Forelimb muscle (tissue), 1 donor: Measurements from ENCODE around the gene RABL2A. TPM values are rescaled to one million over a fixed set of nuclear protein-coding genes. Genes with fewer than 3 reads are reported as not detected.
"Not testable (repeated sequence)": the region's sequence is repeated elsewhere in the genome, so short reads cannot be mapped to it uniquely, and the experiment has no call there.

Experiments
- DNase-seq: peaks from one replicate; pipeline ENCODE4 v3.0.0-alpha.2; 2013; ENCODE audit warnings: low read depth
- polyA plus RNA-seq: library from polyadenylated mRNA; unstranded; fragments of 120-200 nt; gene quantifications from one replicate; pipeline ENCODE4 v1.2.1, GENCODE V29; 2013; ENCODE audit not compliant: insufficient read length

RABL2A gene
- polyA plus RNA-seq, 1 donor = 16.6 TPM

DNA sequence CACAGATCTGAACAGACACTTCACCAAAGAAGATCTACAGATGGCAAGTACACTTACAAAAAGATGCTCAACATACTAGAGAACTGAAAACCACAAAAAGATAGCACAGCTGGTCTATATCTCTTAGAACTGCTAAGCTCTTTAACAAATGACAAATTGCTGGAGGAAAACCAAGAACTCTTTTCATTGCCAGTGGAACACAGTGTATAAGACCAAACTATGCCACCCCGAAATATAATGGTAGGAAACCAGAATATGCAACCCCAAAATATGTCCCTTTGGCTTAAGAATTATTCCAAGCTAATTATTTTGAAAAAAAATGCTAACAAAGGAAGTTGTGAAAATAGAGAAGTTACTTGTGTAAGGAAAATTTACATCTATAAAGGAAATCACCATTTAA, 21.0 kb upstream of the RABL2A start:
- not testable (repeated sequence) for DNase-seq

DNA sequence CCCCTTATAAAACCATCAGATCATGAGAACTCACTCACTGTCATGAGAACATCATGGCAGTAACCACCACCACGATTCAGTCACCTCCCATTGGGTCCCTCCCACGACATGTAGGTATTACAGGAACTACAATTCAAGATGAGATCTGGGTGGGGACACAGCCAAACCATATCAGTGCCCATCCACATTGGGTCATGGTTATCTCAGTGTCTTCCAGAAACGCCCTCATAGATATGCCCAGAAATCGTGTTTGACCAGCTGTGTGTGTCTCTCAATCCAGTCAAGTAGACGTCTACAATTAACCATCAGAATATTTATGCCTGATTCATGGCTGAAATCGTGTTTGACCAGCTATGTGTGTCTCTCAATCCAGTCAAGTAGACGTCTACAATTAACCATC, 17.2 kb upstream of the RABL2A start:
- not testable (repeated sequence) for DNase-seq

DNA sequence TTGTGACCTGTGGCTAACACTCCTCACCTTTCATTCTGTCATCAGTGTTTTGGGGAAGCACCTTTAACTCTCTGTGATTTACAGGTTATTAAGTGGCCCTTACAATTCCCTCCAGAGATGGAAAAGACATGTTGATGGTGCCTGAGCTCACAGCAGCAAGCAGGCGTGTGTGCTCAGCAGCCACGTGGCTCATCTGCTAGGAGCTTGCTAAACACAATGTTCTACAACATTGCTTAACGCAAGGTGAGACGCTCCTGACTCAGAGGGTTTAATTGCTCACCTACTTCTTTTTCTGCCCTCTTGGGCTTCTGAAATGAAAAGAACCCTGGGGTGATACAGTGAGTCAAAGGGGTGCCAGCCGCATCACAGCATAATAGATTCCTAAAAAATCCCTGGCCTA, 6.1 kb upstream of the RABL2A start:
- not testable (repeated sequence) for DNase-seq

DNA sequence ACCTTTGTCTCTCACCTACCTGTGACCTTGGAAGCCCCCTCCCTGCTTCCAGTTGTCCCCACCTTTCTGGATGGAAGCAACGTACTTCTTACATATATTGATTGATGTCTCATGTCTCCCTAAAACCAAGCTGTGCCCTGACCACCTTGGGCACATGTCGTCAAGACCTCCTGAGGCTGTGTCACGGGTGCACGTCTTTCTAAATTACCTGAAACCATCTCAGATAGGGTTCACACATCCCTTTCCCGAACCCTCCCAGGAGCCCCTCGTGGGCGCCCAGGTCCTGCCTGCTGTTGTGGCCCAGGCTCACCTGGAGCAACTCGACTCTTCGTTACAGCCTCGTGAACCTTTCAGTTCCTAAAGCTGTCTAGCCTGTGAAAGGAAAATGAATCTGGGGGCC, 1.2 kb upstream of the RABL2A start:
- DNase-seq = not testable (repeated sequence)

DNA sequence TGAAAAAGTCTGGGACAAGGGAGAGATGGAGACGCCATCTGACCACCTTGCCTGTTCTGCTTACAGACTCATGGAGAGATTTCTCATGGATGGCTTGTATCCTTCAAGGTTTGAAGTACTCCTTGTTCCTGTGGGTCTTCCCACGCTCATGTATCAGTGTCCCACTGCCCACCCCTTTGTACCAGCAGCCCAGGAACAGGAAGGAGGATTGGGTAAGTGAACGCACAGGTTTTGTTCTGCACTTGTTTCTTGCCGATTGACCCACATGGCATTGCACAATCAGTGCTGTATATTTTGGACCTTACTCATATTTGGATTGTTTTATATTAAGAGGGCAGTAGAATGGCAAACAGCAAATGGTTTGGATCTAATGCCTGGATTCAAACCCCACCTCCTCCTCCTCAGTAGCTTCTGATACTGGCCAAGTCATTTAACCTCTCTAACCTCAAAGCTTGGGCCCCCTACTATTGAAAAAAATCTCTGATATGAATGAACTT, 5.8 kb downstream of the RABL2A start:
- not testable (repeated sequence) for DNase-seq

DNA sequence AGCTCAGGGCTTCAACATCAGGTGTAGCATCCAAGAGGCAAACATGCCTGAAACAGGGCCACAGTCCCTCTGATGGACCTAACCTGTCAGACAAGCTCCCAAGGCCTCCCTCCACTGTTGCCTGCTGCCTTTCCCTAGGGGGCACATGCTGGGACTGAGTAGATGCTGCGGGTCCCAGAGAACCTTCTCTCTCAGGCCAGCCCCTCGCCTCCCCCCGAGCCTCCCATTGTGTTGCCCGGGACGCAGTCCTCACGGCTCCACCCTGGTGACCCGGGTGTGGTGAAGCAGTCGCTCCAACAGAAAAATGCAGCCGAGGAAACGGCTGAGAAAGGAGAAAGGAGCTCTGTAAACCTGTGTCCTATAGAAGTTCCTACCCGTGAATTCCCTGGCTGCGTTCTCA, 8.3 kb downstream of the RABL2A start:
- not testable (repeated sequence) for DNase-seq

DNA sequence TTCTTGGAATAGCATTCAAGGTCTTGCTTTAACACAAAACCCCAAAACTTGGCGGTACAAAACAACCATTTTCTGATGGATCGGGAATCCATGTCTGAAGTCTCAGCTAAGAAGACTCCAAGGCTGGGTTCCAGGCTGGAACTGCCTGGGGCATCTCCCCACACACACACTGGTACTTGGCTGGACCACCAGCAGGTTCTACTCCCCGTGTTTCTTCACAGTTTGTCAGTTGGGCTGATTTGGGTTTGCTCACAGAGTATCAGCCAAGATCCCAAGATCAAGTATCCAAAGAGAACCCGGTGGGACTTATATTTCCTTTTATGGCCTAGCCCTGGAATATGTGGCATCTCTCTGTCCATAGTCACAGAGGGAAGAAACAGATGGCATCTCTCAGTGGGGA, 9.2 kb downstream of the RABL2A start:
- DNase-seq = not testable (repeated sequence)

DNA sequence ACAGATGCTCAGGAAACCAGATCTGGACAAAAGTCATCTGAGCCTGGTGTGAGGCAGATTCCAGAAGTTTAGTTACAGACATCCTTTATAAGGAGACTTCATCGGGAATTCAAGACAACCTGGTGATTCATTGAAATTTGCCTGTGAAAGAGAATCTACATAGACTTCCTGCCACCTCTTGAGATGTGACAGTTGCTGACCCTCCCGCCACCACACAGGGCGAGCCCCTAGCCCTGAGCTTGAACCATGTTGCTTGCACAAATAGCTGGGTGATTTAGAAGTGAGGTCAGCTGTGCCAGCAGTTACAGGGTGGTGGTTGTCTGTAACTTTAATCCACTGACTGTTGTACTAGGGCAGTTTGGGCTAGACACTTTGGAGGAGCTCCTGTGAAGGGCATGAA, 11.0 kb downstream of the RABL2A start:
- not testable (repeated sequence) for DNase-seq

DNA sequence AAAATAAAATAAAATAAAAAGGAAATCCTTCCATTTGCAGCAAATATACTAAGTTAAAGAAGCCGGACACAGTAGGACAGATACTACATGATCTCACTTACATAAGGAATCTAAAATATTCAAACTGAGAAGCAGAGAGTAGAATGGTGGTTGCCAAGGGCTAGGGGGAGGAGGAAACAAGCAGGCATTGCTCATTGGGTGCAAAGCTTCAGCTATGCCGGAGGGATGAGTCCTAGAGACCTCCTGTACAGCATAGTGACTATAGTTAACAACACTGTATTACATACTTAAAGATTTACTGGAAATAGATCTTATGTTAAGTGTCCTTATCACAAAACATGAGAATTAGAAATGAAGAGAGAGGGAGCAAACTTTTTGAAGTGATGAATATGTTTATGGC, 19.2 kb downstream of the RABL2A start:
- not testable (repeated sequence) for DNase-seq

DNA sequence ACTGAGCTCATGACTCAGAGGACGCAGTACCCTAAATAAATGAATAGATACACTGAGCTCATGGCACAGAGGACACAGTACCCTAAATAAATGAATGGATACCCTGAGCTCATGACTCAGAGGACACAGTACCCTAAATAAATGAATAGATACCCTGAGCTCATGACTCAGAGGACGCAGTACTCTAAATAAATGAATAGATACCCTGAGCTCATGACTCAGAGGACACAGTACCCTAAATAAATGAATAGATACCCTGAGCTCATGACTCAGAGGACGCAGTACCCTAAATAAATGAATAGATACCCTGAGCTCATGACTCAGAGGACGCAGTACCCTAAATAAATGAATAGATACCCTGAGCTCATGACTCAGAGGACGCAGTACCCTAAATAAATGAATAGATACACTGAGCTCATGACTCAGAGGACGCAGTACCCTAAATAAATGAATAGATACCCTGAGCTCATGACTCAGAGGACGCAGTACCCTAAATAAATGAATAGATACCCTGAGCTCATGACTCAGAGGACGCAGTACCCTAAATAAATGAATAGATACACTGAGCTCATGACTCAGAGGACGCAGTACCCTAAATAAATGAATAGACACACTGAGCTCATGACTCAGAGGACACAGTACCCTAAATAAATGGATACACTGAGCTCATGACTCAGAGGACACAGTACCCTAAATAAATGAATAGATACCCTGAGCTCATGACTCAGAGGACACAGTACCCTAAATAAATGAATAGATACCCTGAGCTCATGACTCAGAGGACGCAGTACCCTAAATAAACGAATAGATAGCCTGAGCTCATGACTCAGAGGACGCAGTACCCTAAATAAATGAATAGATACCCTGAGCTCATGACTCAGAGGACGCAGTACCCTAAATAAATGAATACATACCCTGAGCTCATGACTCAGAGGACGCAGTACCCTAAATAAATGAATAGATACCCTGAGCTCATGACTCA, 24.1 kb downstream of the RABL2A start:
- DNase-seq = not testable (repeated sequence)

DNA sequence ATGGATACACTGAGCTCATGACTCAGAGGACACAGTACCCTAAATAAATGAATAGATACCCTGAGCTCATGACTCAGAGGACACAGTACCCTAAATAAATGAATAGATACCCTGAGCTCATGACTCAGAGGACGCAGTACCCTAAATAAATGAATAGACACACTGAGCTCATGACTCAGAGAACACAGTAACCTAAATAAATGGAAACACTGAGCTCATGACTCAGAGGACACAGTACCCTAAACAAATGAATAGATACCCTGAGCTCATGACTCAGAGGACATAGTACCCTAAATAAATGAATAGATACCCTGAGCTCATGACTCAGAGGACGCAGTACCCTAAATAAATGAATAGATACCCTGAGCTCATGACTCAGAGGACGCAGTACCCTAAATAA, 25.5 kb downstream of the RABL2A start:
- DNase-seq = not testable (repeated sequence)

DNA sequence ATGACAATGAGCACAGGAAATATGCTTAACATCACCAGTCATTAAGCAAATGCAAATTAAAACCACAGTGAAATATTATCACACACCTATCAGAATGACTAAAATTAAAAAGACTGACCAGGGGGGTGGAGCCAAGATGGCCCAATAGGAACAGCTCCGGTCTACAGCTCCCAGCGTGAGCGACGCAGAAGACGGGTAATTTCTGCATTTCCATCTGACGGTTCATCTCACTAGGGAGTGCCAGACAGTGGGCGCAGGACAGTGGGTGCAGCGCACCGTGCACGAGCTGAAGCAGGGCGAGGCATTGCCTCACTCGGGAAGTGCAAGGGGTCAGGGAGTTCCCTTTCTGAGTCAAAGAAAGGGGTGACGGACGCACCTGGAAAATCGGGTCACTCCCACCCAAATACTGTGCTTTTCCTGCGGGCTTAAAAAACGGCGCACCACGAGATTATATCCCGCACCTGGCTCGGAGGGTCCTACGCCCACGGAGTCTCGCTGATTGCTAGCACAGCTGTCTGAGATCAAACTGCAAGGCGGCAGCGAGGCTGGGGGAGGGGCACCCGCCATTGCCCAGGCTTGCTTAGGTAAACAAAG, 29.1 kb downstream of the RABL2A start:
- not testable (repeated sequence) for DNase-seq

DNA sequence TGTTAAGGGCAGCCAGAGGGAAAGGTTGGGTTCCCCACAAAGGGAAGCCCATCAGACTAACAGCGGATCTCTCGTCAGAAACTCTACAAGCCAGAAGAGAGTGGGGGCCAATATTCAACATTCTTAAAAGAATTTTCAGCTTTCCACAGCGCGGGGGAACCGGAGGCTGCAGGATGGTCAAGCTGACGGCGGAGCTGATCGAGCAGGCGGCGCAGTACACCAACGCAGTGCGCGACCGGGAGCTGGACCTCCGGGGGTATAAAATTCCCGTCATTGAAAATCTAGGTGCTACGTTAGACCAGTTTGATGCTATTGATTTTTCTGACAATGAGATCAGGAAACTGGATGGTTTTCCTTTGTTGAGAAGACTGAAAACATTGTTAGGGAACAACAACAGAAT, 30.7 kb downstream of the RABL2A start:
- not testable (repeated sequence) for DNase-seq

DNA sequence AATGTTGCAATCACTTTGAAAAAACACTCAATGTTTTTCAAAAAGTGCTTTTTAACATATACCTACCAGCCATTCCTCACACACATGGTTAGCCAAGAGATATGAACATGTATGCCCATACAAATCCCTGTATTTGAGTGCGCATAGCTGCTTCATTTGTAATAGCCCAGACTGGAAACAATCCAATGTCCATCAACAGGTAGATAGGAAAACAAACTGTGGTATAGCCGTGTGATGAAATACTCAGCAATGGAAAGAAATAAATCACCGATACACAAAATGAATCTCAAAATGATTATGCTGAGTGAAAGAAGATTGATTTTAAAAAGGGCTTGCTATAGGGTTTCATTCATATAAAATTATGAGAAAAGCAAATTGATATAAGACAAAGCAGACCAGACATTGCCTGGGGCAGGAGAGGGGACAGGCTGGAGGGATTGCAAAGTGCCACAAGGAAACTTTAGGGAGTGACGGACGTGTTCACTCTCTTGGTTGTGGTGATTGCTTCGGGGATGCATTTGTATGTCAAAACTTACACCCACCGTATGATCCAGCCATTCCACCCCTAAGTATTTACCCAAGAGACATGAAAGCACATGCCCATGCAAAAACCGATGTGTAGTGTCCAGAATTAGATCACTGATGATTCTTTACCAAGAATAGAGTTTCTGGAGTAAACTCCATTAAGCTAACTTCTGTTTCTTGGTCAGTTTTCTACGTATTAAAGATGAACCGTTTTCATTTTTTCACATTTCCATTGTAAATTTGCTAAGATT, 36.4 kb downstream of the RABL2A start:
- DNase-seq = not testable (repeated sequence)

DNA sequence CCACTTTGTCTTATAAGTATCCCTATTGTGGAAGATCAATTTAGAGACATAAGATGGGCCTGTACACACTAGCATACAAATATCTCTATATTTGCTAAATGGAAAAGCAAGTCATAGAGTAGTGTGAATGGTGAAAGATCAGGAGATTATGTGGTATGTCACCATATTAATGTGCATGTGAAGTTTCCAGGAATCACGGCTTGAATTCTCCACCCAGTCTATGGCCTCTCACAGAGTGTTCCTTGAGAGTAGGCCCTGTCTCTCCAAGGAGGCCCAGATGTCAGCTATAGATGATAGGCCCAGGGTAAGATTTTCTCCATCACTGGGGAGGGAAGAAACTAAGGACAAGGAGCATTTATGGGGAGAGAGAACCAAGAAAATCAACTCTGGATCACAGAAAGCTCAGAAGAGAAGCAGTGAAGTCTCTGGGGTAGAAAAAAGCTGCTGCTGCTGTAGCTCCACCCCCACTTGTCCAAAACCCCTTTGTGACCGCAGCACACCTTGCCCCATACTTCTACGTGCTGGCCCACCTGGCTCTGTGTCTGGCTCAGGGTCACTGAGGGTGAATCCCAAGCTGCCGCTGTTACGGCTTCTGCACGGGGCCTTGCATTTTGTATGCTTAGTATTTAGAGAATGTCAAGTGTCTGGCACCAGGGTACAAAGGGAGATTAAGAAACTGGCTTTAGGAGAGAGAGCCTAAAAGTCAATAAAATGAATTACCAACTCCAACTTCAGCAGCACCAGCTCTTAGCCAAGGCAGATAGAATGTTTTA, 37.9 kb downstream of the RABL2A start:
- DNase-seq = not testable (repeated sequence)

DNA sequence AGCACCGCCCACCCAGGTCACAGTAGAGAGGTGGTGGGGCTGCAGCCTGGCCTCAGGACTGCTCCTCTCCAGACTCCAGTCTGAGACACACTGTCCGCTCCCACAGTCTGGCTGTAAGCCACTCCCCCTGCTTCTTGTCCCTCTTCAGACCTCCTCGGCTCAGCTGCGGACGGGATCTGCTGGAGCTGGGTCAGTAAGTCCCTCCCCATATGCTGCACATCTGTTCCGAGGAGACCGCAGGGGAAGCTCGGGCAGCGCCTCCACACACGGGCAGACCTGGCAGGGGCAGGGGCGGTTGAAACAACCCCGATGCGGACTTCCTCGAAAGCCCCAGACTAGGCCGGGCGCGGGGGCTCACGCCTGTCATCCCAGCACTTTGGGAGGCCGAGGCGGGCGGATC, 41.9 kb downstream of the RABL2A start:
- DNase-seq = not testable (repeated sequence)

DNA sequence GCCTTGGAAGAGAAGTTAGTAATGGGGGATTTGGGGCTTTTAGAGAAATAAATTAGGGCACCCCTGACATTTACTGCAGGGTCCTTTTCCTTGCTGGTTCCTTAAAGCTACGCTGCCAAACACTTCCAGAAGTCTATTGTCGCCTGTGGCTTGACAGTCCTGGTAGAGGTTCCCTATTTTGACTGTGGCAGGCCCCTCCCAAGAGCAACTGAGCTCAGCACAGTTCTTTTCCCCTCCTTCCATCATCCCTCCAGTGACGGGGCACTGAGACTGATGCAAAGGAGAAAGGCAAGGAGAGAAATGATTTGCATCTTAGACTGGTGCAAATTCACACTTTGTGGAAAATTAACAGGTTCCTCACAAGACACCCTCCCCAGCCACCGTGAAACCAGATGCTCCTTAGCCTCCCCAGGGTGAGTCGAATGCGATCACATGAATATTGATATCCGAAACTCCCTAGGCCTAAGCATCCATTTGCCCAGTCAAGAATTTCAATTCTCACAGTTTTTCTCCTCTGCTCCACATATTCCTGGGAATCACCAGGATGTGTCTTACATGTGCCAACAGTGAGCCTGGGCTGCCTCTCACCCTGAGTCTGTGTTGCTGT, 45.4 kb downstream of the RABL2A start:
- DNase-seq = no peak

DNA sequence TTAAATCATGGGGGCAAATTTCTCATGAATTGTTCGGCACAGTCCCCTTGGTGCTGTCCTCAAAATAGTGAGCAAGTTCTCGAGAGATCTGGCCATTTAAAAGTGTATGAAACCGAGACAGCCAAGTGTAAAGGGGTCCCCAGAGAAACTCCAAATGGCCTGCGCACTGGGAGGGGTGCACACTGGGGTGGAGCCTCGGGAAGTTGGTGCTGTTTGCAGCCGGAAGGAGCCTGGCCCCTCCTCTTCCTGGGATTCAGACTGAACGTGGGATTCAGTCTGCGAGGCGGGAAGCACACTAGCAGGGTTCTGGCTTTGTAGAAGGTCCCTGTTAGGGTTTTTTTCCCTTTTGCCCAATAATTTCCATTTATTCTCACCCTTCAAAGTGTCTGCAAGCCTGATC, 48.8 kb downstream of the RABL2A start:
- DNase-seq = no peak

DNA sequence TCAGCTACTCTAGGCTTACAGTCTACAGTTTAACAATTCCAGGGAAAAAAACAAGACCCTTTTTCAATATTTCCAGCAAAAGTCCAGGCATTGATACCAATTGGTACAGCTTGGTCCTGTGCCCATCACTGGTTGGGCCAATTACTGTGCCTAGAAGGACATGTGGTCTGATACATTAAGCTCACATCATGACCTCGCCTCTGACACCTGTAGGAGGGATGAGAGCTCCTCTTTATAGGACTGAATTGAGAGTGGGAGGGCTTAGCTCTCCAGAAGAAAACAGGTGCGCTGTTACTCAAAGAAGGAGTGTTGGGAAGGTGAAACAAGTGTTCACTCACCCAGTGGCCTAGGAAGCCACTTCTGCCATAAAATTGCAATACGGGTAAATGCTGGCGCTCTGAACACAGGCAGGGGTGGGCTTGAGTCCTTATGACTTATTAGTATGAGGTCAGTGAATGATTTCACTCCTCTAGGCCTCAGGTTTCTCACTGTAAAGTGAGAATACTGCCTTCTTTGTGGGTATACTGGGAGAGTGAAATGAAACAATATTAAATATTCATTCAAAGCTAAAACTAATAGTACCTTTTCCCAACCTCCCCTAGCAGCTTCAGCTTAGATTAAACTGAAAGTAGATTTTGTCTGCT, 49.7 kb downstream of the RABL2A start:
- DNase-seq = no peak

DNA sequence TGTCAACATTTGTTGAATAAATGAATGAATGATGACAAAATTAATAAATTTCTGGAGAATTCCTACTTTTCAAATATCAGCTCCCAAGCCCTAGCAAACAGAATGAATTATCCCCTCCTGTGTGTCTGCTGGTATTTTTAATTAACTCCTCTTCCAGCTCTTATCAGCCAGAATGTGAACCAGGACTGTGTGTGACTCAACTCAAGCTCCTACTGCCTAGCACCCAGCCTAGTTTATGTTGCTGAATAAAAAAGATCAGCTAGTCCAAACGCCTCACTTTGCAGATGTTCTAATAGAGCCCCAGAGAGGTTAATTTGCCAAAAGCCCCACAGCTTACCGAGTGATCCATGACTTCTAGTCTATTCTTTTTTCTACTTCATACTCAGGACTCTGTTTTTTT, 50.3 kb downstream of the RABL2A start:
- no peak for DNase-seq
